ENCODE data around the gene CYBRD1. TPM values are rescaled to one million over a fixed set of nuclear protein-coding genes. Genes with fewer than 3 reads are reported as not detected.

Gene CYBRD1
- total and polyA plus RNA-seq, 10 of the 15 experiments (the other 5 are each of a cell fraction or from before 2014, with no cell fraction given): 10.8 to 51.9 (median 29.6) TPM

DNA sequence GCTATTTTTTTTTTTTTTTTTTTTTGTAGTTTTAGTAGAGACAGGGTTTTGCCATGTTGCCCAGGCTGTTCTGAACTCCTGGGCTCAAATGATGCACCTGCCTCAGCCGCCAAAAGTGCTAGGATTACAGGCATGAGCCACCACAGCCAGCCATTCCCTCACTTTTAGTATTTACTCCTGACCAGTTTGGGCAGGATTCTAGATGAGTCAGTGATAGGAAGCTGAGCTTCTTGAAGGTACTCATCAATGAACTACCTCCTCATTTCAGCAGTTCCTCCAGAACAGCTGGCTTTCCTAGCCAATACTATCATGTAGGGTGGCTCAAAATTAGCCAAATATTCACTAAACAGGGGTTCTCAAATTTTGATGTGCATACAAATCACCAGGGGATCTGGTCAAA is 57.2 kb downstream of the CYBRD1 start:
- no peaks in the 10 kb centered on the region for H3K36me3 ChIP-seq (ENCODE audit: control insufficient read depth in 2 of 2, insufficient read depth in 2 of 2, low read length in 1 of 2)
- intact Hi-C loops (cut with micrococcal nuclease; ENCODE audit: unreplicated experiment): no loop called here
- no peak for ATAC-seq
- H3K4me1 ChIP-seq (ENCODE audit: control insufficient read depth, insufficient read depth, low read length): no peaks in the 10 kb centered on the region
- no peaks in the 10 kb centered on the region for H3K9me3 ChIP-seq (replicated peaks; ENCODE audit: control insufficient read depth, insufficient read depth, low read length)
- ChIA-PET SMC1A (ENCODE audit: uncharacterized antibody, unreplicated experiment) (interaction anchor here (0.7 to 1.7 kb wide), 5 partner anchors 8 to 607 kb away, joined by 3 to 5 read pairs (median 4); no protein-coding TSS in a partner anchor), POLR2A (interaction anchor here (0.5 to 0.7 kb wide), 4 partner anchors 15 to 973 kb away, joined by 3 to 6 read pairs (median 4); no protein-coding TSS in a partner anchor), CTCF (interaction anchor here (1.1 to 1.6 kb wide), 4 partner anchors 11 to 882 kb away, joined by 3 to 4 read pairs (median 4); no protein-coding TSS in a partner anchor), RAD21 (ENCODE audit: unreplicated experiment) (interaction anchor here (0.7 kb wide), 1 partner anchor 548 kb away, joined by 3 read pairs; no protein-coding TSS in a partner anchor)
- no peaks in the 10 kb centered on the region for H3K27me3 ChIP-seq (replicated peaks in 1 of 2; ENCODE audit: control insufficient read depth in 2 of 2, insufficient read depth in 2 of 2, low read length in 1 of 2)
- no peak overlapping the region for H3K9ac ChIP-seq (ENCODE audit: control insufficient read depth, insufficient read depth, low read length)
- BruUV-seq (replicated peaks): no TSS peak
- H3K4me3 ChIP-seq: no peak overlapping the region
- no peak overlapping the region for H3K4me2 ChIP-seq (ENCODE audit: control insufficient read depth, insufficient read depth)
- WGBS (ENCODE audit: insufficient coverage, insufficient replicate concordance, low lambda C conversion rate, missing lambda C conversion rate): 33% methylated on average over 1 of the region's 1 CpG
- no peaks in the 10 kb centered on the region for H3K79me2 ChIP-seq (ENCODE audit: control insufficient read depth, insufficient read depth, low read length)
- no peaks in the 10 kb centered on the region for H4K20me1 ChIP-seq (ENCODE audit: control insufficient read depth, insufficient read depth)
- no peak overlapping the region for H2AFZ ChIP-seq (ENCODE audit: control insufficient read depth, low read depth, low read length)
- H3K27ac ChIP-seq (ENCODE audit: control insufficient read depth, insufficient read depth): no peak overlapping the region
- in situ Hi-C loops (cut with MboI): no loop called here
- DNase-seq (ENCODE audit: low read depth, low spot score): no peak
- no peak for TF ChIP-seq KAT2A (conservative IDR thresholded peaks at IDR 0.05; ENCODE audit: control insufficient read depth, low read depth, low read length)
- TF ChIP-seq SREBF1 (IDR thresholded peaks at IDR 0.05; ENCODE audit: low read length): no peak
- TF ChIP-seq ELK1 (IDR thresholded peaks at IDR 0.05; ENCODE audit: low read depth, low read length): no peak
- TF ChIP-seq, protein P1, sequence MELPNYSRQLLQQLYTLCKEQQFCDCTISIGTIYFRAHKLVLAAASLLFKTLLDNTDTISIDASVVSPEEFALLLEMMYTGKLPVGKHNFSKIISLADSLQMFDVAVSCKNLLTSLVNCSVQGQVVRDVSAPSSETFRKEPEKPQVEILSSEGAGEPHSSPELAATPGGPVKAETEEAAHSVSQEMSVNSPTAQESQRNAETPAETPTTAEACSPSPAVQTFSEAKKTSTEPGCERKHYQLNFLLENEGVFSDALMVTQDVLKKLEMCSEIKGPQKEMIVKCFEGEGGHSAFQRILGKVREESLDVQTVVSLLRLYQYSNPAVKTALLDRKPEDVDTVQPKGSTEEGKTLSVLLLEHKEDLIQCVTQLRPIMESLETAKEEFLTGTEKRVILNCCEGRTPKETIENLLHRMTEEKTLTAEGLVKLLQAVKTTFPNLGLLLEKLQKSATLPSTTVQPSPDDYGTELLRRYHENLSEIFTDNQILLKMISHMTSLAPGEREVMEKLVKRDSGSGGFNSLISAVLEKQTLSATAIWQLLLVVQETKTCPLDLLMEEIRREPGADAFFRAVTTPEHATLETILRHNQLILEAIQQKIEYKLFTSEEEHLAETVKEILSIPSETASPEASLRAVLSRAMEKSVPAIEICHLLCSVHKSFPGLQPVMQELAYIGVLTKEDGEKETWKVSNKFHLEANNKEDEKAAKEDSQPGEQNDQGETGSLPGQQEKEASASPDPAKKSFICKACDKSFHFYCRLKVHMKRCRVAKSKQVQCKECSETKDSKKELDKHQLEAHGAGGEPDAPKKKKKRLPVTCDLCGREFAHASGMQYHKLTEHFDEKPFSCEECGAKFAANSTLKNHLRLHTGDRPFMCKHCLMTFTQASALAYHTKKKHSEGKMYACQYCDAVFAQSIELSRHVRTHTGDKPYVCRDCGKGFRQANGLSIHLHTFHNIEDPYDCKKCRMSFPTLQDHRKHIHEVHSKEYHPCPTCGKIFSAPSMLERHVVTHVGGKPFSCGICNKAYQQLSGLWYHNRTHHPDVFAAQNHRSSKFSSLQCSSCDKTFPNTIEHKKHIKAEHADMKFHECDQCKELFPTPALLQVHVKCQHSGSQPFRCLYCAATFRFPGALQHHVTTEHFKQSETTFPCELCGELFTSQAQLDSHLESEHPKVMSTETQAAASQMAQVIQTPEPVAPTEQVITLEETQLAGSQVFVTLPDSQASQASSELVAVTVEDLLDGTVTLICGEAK (IDR thresholded peaks at IDR 0.05; ENCODE audit: borderline replicate concordance): no peak
- TF ChIP-seq ASH2L (IDR thresholded peaks at IDR 0.05; ENCODE audit: borderline replicate concordance, low read depth): no peak
- TF ChIP-seq MYC (IDR thresholded peaks at IDR 0.05; ENCODE audit: insufficient read depth, insufficient read length, insufficient replicate concordance, low read length, severe bottlenecking): no peak
- no peak for TF ChIP-seq DPF2 (IDR thresholded peaks at IDR 0.05)
- TF ChIP-seq JUND (IDR thresholded peaks at IDR 0.05; ENCODE audit: low read depth, low read length): no peak
- no peak for TF ChIP-seq CTCF (IDR thresholded peaks at IDR 0.05 in 2 of 3, conservative IDR thresholded peaks at IDR 0.05 in 1 of 3; ENCODE audit: control insufficient read depth in 2 of 3, extremely low read depth in 1 of 3, insufficient read depth in 1 of 3, low read depth in 3 of 3, low read length in 3 of 3)
- TF ChIP-seq TARDBP (IDR thresholded peaks at IDR 0.05; ENCODE audit: borderline replicate concordance): no peak
- TF ChIP-seq IKZF1 (conservative IDR thresholded peaks at IDR 0.05): no peak
- no peak for TF ChIP-seq TCF12 (IDR thresholded peaks at IDR 0.05; ENCODE audit: low read depth, low read length)
- no peak for TF ChIP-seq BMI1 (IDR thresholded peaks at IDR 0.05; ENCODE audit: borderline replicate concordance)
- TF ChIP-seq SP1 (IDR thresholded peaks at IDR 0.05; ENCODE audit: low read depth, low read length): no peak
- no peak for TF ChIP-seq ATF7 (IDR thresholded peaks at IDR 0.05; ENCODE audit: low read depth)
- TF ChIP-seq ZZZ3 (IDR thresholded peaks at IDR 0.05; ENCODE audit: control insufficient read depth, insufficient read length, low read depth): no peak
- no peak for FAIRE-seq
